ENCODE measurements around the gene LTBP1.

- TF ChIP-seq, protein P1, sequence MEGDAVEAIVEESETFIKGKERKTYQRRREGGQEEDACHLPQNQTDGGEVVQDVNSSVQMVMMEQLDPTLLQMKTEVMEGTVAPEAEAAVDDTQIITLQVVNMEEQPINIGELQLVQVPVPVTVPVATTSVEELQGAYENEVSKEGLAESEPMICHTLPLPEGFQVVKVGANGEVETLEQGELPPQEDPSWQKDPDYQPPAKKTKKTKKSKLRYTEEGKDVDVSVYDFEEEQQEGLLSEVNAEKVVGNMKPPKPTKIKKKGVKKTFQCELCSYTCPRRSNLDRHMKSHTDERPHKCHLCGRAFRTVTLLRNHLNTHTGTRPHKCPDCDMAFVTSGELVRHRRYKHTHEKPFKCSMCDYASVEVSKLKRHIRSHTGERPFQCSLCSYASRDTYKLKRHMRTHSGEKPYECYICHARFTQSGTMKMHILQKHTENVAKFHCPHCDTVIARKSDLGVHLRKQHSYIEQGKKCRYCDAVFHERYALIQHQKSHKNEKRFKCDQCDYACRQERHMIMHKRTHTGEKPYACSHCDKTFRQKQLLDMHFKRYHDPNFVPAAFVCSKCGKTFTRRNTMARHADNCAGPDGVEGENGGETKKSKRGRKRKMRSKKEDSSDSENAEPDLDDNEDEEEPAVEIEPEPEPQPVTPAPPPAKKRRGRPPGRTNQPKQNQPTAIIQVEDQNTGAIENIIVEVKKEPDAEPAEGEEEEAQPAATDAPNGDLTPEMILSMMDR (conservative IDR thresholded peaks at IDR 0.05; ENCODE audit: low read depth in 2 of 2): no peak
- no peak for TF ChIP-seq POLR2AphosphoS5 (IDR thresholded peaks at IDR 0.05; ENCODE audit: low read depth)
- TF ChIP-seq REST (IDR thresholded peaks at IDR 0.05; ENCODE audit: unreplicated experiment): no peak
- TF ChIP-seq EZH2 (IDR thresholded peaks at IDR 0.05; ENCODE audit: low read depth, unreplicated experiment): no peak
- TF ChIP-seq CREB1 (CRISPR knock-in tag; IDR thresholded peaks at IDR 0.05; ENCODE audit: low read depth): no peak
- TF ChIP-seq EZH2phosphoT487 (IDR thresholded peaks at IDR 0.05; ENCODE audit: unreplicated experiment): no peak
- TF ChIP-seq, protein P2, sequence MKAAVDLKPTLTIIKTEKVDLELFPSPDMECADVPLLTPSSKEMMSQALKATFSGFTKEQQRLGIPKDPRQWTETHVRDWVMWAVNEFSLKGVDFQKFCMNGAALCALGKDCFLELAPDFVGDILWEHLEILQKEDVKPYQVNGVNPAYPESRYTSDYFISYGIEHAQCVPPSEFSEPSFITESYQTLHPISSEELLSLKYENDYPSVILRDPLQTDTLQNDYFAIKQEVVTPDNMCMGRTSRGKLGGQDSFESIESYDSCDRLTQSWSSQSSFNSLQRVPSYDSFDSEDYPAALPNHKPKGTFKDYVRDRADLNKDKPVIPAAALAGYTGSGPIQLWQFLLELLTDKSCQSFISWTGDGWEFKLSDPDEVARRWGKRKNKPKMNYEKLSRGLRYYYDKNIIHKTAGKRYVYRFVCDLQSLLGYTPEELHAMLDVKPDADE (IDR thresholded peaks at IDR 0.05): no peak
- TF ChIP-seq JUNB (IDR thresholded peaks at IDR 0.05; ENCODE audit: unreplicated experiment): no peak
- no peak for TF ChIP-seq NANOG (IDR thresholded peaks at IDR 0.05; ENCODE audit: borderline replicate concordance)
- no peak for TF ChIP-seq ZNF331 (CRISPR knock-in tag; IDR thresholded peaks at IDR 0.05; ENCODE audit: low read depth)
- no peak for TF ChIP-seq STAT1 (IDR thresholded peaks at IDR 0.05; ENCODE audit: unreplicated experiment)
Observed at GRCh38 chr2:33258387-33258786, 311.6 kb downstream of the LTBP1 start.

Measured in GM23338 (cell line).